Regular cardiac myocyte (primary cell): ENCODE measurements around the gene PTPRH. TPM values are rescaled to one million over a fixed set of nuclear protein-coding genes. Genes with fewer than 3 reads are reported as not detected.

Experiments used
- total RNA-seq: library from RNA; depleted of rRNA; stranded (reverse); fragments of >200 nt; gene quantifications from 2 replicates; pipeline ENCODE4 v1.2.3, GENCODE V29; 2014

PTPRH gene
- 6.5 and 21.4 TPM in 2 replicates for total RNA-seq

GRCh38 chr19:55208880-55209692 is at the start of gene PTPRH:
PTPRH (minus strand) TSS chr19:55209501; CDS start chr19:55209433, 68 bp downstream.

GRCh38 chr19:55228403-55229031 is 19.2 kb upstream of the PTPRH start, which contains the start of gene TMEM86B:
TMEM86B (minus strand) TSS chr19:55228763; CDS start chr19:55228741, 22 bp downstream.

GRCh38 chr19:55179606-55180484 is 29.5 kb downstream of the PTPRH start, which contains the start of gene SYT5:
SYT5 (minus strand) TSS chr19:55180289; CDS start chr19:55179041, 1,248 bp downstream.

GRCh38 chr19:55166530-55167268 is 42.6 kb downstream of the PTPRH start, which contains the start of gene DNAAF3:
DNAAF3 (minus strand) TSS chr19:55166613; CDS start chr19:55166413, 200 bp downstream.

GRCh38 chr19:55157064-55157908 is 52.0 kb downstream of the PTPRH start, which contains the start of gene TNNI3:
TNNI3 (minus strand) TSS chr19:55157732; CDS start chr19:55157589, 143 bp downstream.

GRCh38 chr19:55149078-55150003 is 60.0 kb downstream of the PTPRH start, which contains the start of gene TNNT1:
TNNT1 (minus strand) TSS chr19:55149206; CDS start chr19:55147157, 2,049 bp downstream.

Other genes with a start within 250 kb of the PTPRH start
- gene NLRP2, start 243.1 kb downstream of the PTPRH start, total RNA-seq: 0.77 and 0.85 TPM in 2 replicates
- gene GP6, start 171.2 kb downstream of the PTPRH start, total RNA-seq: not detected in 2 replicates
- 10.0 and 11.3 TPM in 2 replicates for gene RDH13, start 146.4 kb downstream of the PTPRH start, total RNA-seq
- 0.56 and 1.3 TPM in 2 replicates for gene EPS8L1, start 133.6 kb downstream of the PTPRH start, total RNA-seq
- gene PPP1R12C, start 91.9 kb downstream of the PTPRH start, total RNA-seq: 31.0 and 42.9 TPM in 2 replicates
- 3.4 and 3.8 TPM in 2 replicates for gene TNNT1, start 60.3 kb downstream of the PTPRH start, total RNA-seq
- gene TNNI3, start 51.8 kb downstream of the PTPRH start, total RNA-seq: not detected in 2 replicates
- gene DNAAF3, start 42.9 kb downstream of the PTPRH start, total RNA-seq: 0.77 and 0.85 TPM in 2 replicates
- gene SYT5, start 29.2 kb downstream of the PTPRH start, total RNA-seq: 0.96 TPM in 1 of 2 replicates, not detected in the other
- gene TMEM86B, start 19.3 kb upstream of the PTPRH start, total RNA-seq: 1.5 and 2.3 TPM in 2 replicates
- gene PPP6R1, start 49.5 kb upstream of the PTPRH start, total RNA-seq: 16.3 and 35.5 TPM in 2 replicates
- gene HSPBP1, start 70.6 kb upstream of the PTPRH start, total RNA-seq: 18.9 and 40.6 TPM in 2 replicates
- 3.9 and 6.7 TPM in 2 replicates for gene BRSK1, start 74.5 kb upstream of the PTPRH start, total RNA-seq
- not detected in 2 replicates for gene TMEM150B, start 115.8 kb upstream of the PTPRH start, total RNA-seq
- gene KMT5C, start 130.4 kb upstream of the PTPRH start, total RNA-seq: 2.7 and 7.6 TPM in 2 replicates
- gene COX6B2, start 145.2 kb upstream of the PTPRH start, total RNA-seq: not detected in 2 replicates
- not detected in 2 replicates for gene GARIN5B, start 153.8 kb upstream of the PTPRH start, total RNA-seq
- 4.8 and 26.3 TPM in 2 replicates for gene IL11, start 161.0 kb upstream of the PTPRH start, total RNA-seq
- not detected in 2 replicates for gene TMEM190, start 167.3 kb upstream of the PTPRH start, total RNA-seq
- 0.58 and 0.85 TPM in 2 replicates for gene TMEM238, start 174.8 kb upstream of the PTPRH start, total RNA-seq
- 204 and 210 TPM in 2 replicates for gene RPL28, start 176.4 kb upstream of the PTPRH start, total RNA-seq
- gene UBE2S, start 198.3 kb upstream of the PTPRH start, total RNA-seq: 32.4 and 286 TPM in 2 replicates
- not detected in 2 replicates for gene SHISA7, start 233.8 kb upstream of the PTPRH start, total RNA-seq